NT2/D1 (cell line): Measurements from ENCODE around the gene NAALADL2.

Experiments used
- SUZ12 ChIP-seq: IDR thresholded peaks from 2 replicates; pipeline ENCODE4 v1.6.1; 2011; ENCODE audit not compliant: insufficient read length, insufficient read depth; ENCODE audit errors: extremely low read depth
- YY1 ChIP-seq: IDR thresholded peaks from 2 replicates; pipeline ENCODE4 v1.6.1; 2011; ENCODE audit not compliant: insufficient read length, insufficient read depth

- TF ChIP-seq YY1 (no peak), SUZ12 (no peak)
Measured at GRCh38 chr3:175153595-175153994, 294.5 kb downstream of the NAALADL2 start.
